Endodermal cell (in vitro differentiated cells): Measurements from ENCODE around the gene SCN9A. TPM values are rescaled to one million over a fixed set of nuclear protein-coding genes. Genes with fewer than 3 reads are reported as not detected.

ENCODE experiments used
- DNase-seq: peaks from one replicate; pipeline ENCODE4 v3.0.0-alpha.2; 2017
- H3K27ac ChIP-seq: 2 replicates; pipeline ENCODE4 v1.5.1; 2013; ENCODE audit warnings: mild to moderate bottlenecking, low read depth, low read length, moderate library complexity
- H3K27me3 ChIP-seq: 2 replicates; pipeline ENCODE4 v1.6.1; 2013; ENCODE audit warnings: mild to moderate bottlenecking, low read length, moderate library complexity; ENCODE audit not compliant: insufficient read depth, control insufficient read depth, poor library complexity, severe bottlenecking
- H3K36me3 ChIP-seq: 2 replicates; pipeline ENCODE4 v1.7.0; 2013; ENCODE audit warnings: mild to moderate bottlenecking, low read length, moderate library complexity; ENCODE audit not compliant: control insufficient read depth, insufficient read depth
- H3K4me1 ChIP-seq: one replicate; pipeline ENCODE4 v1.7.0; 2013; ENCODE audit warnings: low read length; ENCODE audit not compliant: control insufficient read depth, insufficient read depth
- H3K4me3 ChIP-seq: 2 replicates; pipeline ENCODE4 v1.5.1; 2013; ENCODE audit warnings: mild to moderate bottlenecking, low read length, moderate library complexity
- H3K9ac ChIP-seq: 2 replicates; pipeline ENCODE4 v1.6.1; 2013; ENCODE audit warnings: mild to moderate bottlenecking, low read length, moderate library complexity; ENCODE audit not compliant: poor library complexity, severe bottlenecking; ENCODE audit errors: extremely low read depth
- H3K9me3 ChIP-seq: 2 replicates; pipeline ENCODE4 v1.6.1; 2013; ENCODE audit warnings: mild to moderate bottlenecking, low read length, moderate library complexity; ENCODE audit not compliant: control insufficient read depth
- H3K27ac Mint-ChIP-seq: 2 replicates; pipeline ENCODE4 v1.8.0; 2020; ENCODE audit warnings: mixed read lengths
- H3K27me3 Mint-ChIP-seq: 2 replicates; pipeline ENCODE4 v1.8.0; 2021; ENCODE audit warnings: mild to moderate bottlenecking, mixed read lengths; ENCODE audit not compliant: insufficient read depth
- H3K36me3 Mint-ChIP-seq: 2 replicates; pipeline ENCODE4 v1.8.0; 2020; ENCODE audit warnings: low read depth, mixed read lengths
- H3K4me1 Mint-ChIP-seq: 2 replicates; pipeline ENCODE4 v1.8.0; 2020; ENCODE audit warnings: mixed read lengths
- H3K4me3 Mint-ChIP-seq: 2 replicates; pipeline ENCODE4 v1.8.0; 2020; ENCODE audit warnings: mild to moderate bottlenecking, moderate library complexity, mixed read lengths
- H3K9me3 Mint-ChIP-seq: 2 replicates; pipeline ENCODE4 v1.8.0; 2020; ENCODE audit warnings: mild to moderate bottlenecking, mixed read lengths
- WGBS, 2 experiments: methylation state at CpG; one replicate each; pipeline versions ENCODE4 v1.1.5 to v1.1.7; 2013; ENCODE audit warnings: missing lambda C conversion rate in 2 of 2, mixed read lengths in 1 of 2; ENCODE audit not compliant: insufficient coverage in 1 of 2, insufficient read length in 1 of 2; 5-methylcytosine and 5-hydroxymethylcytosine counted together
- total RNA-seq, 2 donors: library from RNA; stranded (reverse); fragmentation: NEBNext Ultra II Directional in 1 of 2; extraction: Animal tissue kit (Norgen Biotek cat#: 25700) in 1 of 2; gene quantifications; 2 replicates in 1 of 2; 3 replicates in 1 of 2; pipeline ENCODE4 v1.2.1, GENCODE V29; 2021
- TF ChIP-seq, protein P1 (sequence below): fragments of 200-600 bp; sonication (generic); conservative IDR thresholded peaks from 2 replicates; pipeline ENCODE4 v1.5.0; 2021; ENCODE audit warnings: antibody characterized with exemption, mild to moderate bottlenecking

Gene SCN9A
- total RNA-seq, 2 donors from 2014 or later, result 0.13 to 0.35 TPM

DNA sequence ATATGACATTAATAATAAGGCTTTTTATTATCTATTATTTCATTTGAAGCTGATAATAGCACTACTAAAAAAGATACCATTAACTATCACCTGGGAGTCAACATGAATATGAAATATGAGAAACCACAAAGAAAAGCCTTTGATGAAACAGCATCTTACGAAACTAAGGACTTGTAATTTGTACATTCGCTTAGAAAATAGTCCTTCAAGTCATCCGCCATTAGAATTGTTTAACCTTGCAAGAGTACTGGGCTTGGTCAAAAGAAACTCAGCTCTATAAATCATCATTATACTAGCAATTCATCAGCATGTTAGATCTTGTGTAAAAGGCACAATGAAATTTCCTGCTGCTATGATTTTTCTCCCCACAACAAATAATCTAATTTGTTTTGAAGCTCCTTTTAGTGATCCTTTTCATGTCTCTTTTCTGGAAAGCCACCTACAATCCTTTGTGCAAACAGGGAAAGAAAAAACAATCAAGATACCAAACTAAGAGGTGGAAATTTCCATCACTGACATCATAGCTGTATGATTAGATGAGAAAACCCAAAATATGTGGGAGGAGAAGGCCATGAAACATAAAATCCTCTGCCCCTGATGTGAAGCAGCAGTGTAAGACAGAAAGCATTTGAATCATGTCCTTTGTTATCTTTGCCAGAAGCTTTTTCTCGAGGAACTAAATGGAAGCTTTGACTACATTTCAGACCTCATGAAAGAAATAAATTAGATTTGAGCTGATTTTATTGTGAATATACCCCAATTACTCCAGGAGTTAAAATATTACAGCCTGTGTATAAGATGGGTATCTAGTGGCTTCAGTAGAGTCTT is 31.2 kb downstream of the SCN9A start:
- Mint-ChIP-seq H3K4me3 (no peak overlapping the region), H3K27me3 (no peaks in the 10 kb centered on the region), H3K9me3 (no peaks in the 10 kb centered on the region), H3K4me1 (peaks cover 16% of the 10 kb centered on the region), H3K27ac (no peak overlapping the region), H3K36me3 (no peaks in the 10 kb centered on the region)
- H3K9ac ChIP-seq, result no peak overlapping the region
- H3K27me3 ChIP-seq, result no peaks in the 10 kb centered on the region
- no peaks in the 10 kb centered on the region for H3K9me3 ChIP-seq
- H3K4me1 ChIP-seq, result peaks cover 12% of the 10 kb centered on the region
- 86 to 88% methylated on average over 3 to 4 of the region's 4 CpGs for WGBS, 2 experiments
- H3K36me3 ChIP-seq, result no peaks in the 10 kb centered on the region
- TF ChIP-seq, protein P1, sequence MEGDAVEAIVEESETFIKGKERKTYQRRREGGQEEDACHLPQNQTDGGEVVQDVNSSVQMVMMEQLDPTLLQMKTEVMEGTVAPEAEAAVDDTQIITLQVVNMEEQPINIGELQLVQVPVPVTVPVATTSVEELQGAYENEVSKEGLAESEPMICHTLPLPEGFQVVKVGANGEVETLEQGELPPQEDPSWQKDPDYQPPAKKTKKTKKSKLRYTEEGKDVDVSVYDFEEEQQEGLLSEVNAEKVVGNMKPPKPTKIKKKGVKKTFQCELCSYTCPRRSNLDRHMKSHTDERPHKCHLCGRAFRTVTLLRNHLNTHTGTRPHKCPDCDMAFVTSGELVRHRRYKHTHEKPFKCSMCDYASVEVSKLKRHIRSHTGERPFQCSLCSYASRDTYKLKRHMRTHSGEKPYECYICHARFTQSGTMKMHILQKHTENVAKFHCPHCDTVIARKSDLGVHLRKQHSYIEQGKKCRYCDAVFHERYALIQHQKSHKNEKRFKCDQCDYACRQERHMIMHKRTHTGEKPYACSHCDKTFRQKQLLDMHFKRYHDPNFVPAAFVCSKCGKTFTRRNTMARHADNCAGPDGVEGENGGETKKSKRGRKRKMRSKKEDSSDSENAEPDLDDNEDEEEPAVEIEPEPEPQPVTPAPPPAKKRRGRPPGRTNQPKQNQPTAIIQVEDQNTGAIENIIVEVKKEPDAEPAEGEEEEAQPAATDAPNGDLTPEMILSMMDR, result no peak
- no peak overlapping the region for H3K27ac ChIP-seq
- no peak for DNase-seq
- H3K4me3 ChIP-seq, result no peak overlapping the region

DNA sequence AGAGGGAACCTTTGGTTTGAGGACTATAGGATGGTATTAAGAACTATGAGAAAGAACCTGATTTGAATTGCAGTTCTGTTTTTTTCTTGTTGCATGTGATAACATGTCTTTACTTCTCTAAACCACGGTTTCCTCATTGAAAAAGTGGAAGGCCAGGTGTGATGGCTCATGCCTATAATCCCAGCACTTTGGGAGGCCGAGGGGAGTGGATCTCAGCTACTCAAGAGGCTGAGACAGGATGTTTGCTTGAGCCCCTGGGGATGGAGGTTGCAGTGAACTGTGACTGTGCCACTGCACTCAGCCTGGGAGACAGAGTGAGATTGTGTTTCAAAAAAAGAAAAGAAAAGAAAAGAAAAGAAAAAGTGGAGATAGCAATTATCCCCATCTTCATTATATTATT is 32.3 kb downstream of the SCN9A start:
- Histone ChIP-seq H3K9me3 (no peaks in the 10 kb centered on the region), H3K27ac (no peak overlapping the region), H3K4me1 (peaks cover 12% of the 10 kb centered on the region), H3K36me3 (no peaks in the 10 kb centered on the region), H3K9ac (no peak overlapping the region), H3K4me3 (no peak overlapping the region), H3K27me3 (no peaks in the 10 kb centered on the region)
- Mint-ChIP-seq H3K27me3 (no peaks in the 10 kb centered on the region), H3K9me3 (no peaks in the 10 kb centered on the region), H3K4me1 (peaks cover 16% of the 10 kb centered on the region), H3K4me3 (no peak overlapping the region), H3K36me3 (no peaks in the 10 kb centered on the region), H3K27ac (no peak overlapping the region)
- 36 to 46% methylated on average over 2 of the region's 2 CpGs for WGBS, 2 experiments
- TF ChIP-seq, protein P1, result no peak
- DNase-seq, result peak; percentile 81

DNA sequence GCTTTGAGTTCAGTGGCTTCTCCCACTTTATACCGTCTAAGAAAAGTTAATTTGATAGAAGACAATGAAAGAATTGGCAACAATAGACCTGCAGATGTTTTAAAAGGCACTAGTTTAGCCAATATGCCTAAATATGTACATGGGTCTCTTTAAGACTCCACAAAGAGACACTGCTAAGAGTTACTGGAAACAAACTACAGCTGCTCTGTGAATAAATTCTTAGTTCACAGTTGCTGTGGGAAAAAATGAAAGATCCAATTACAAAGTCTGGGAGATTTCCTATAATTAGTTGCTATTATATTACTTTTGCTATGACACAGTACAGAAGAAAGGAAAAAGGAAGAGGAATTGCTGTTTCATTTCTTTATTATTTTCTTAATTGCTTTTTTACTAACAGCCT is 34.3 kb downstream of the SCN9A start:
- Histone ChIP-seq H3K27ac (no peak overlapping the region), H3K36me3 (no peaks in the 10 kb centered on the region), H3K4me3 (no peak overlapping the region), H3K4me1 (peaks cover 12% of the 10 kb centered on the region), H3K9ac (no peak overlapping the region), H3K9me3 (no peaks in the 10 kb centered on the region), H3K27me3 (no peaks in the 10 kb centered on the region)
- 83 to 96% methylated on average over 1 of the region's 1 CpG for WGBS, 2 experiments
- Mint-ChIP-seq H3K9me3 (no peaks in the 10 kb centered on the region), H3K36me3 (no peaks in the 10 kb centered on the region), H3K4me1 (peaks cover 21% of the 10 kb centered on the region), H3K27me3 (no peaks in the 10 kb centered on the region), H3K4me3 (no peak overlapping the region), H3K27ac (no peak overlapping the region)
- DNase-seq, result no peak
- TF ChIP-seq, protein P1, result no peak
